Osteocyte (in vitro differentiated cells): Measurements from ENCODE around the gene ETV3. TPM values are rescaled to one million over a fixed set of nuclear protein-coding genes. Genes with fewer than 3 reads are reported as not detected.

ENCODE experiments used
- DNase-seq: peaks from one replicate; pipeline ENCODE4 v3.0.0; 2021; ENCODE audit warnings: mixed read lengths; ENCODE audit not compliant: unreplicated experiment; ENCODE audit errors: extremely low spot score
- H3K27ac Mint-ChIP-seq: one replicate; pipeline ENCODE4 v1.8.0; 2021; ENCODE audit warnings: mild to moderate bottlenecking, mixed read lengths; ENCODE audit not compliant: unreplicated experiment
- H3K27me3 Mint-ChIP-seq: one replicate; pipeline ENCODE4 v1.8.0; 2021; ENCODE audit warnings: mixed read lengths; ENCODE audit not compliant: unreplicated experiment
- H3K36me3 Mint-ChIP-seq: one replicate; pipeline ENCODE4 v1.8.0; 2021; ENCODE audit warnings: mixed read lengths; ENCODE audit not compliant: unreplicated experiment
- H3K4me1 Mint-ChIP-seq: one replicate; pipeline ENCODE4 v1.8.0; 2021; ENCODE audit warnings: mixed read lengths; ENCODE audit not compliant: unreplicated experiment
- H3K4me3 Mint-ChIP-seq: one replicate; pipeline ENCODE4 v1.8.0; 2021; ENCODE audit warnings: mild to moderate bottlenecking, moderate library complexity, mixed read lengths; ENCODE audit not compliant: unreplicated experiment
- H3K9me3 Mint-ChIP-seq: one replicate; pipeline ENCODE4 v1.8.0; 2021; ENCODE audit warnings: mixed read lengths; ENCODE audit not compliant: unreplicated experiment
- total RNA-seq: library from RNA; stranded (reverse); gene quantifications from 2 replicates; pipeline ENCODE4 v1.2.1, GENCODE V29; 2021
- TF ChIP-seq, protein P1 (sequence below): fragments of 200-600 bp; sonication (generic); IDR thresholded peaks from 2 replicates; pipeline ENCODE4 v1.5.0; 2021; ENCODE audit warnings: antibody characterized with exemption, mild to moderate bottlenecking, moderate library complexity

Gene ETV3
- total RNA-seq, 1 donor from 2014 or later = 28.5 TPM

DNA sequence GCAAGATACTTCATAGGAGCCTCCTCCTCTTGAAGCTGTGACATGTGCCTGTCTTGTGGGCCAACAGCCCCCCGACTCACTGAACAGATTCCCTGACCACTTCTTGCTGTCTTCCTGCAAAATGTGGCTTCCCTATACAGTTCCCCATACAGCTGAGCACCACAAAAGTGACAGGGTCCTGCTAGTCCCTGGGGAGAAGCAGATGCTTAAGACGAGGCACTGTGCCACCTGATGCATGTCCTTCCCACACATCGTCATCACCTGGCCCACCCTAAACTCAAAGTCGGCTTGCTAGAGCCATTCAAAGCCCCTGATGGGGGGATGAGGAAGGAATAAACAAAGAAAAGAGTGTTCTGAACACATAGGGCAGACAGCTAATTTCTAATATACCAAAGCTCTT is 29.2 kb upstream of the ETV3 start:
- no peak overlapping the region for H3K4me3 Mint-ChIP-seq
- H3K9me3 Mint-ChIP-seq = no peaks in the 10 kb centered on the region
- TF ChIP-seq, protein P1, sequence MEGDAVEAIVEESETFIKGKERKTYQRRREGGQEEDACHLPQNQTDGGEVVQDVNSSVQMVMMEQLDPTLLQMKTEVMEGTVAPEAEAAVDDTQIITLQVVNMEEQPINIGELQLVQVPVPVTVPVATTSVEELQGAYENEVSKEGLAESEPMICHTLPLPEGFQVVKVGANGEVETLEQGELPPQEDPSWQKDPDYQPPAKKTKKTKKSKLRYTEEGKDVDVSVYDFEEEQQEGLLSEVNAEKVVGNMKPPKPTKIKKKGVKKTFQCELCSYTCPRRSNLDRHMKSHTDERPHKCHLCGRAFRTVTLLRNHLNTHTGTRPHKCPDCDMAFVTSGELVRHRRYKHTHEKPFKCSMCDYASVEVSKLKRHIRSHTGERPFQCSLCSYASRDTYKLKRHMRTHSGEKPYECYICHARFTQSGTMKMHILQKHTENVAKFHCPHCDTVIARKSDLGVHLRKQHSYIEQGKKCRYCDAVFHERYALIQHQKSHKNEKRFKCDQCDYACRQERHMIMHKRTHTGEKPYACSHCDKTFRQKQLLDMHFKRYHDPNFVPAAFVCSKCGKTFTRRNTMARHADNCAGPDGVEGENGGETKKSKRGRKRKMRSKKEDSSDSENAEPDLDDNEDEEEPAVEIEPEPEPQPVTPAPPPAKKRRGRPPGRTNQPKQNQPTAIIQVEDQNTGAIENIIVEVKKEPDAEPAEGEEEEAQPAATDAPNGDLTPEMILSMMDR = no peak
- peaks cover 43% of the 10 kb centered on the region for H3K27me3 Mint-ChIP-seq
- no peaks in the 10 kb centered on the region for H3K4me1 Mint-ChIP-seq
- no peaks in the 10 kb centered on the region for H3K36me3 Mint-ChIP-seq
- no peak for DNase-seq
- H3K27ac Mint-ChIP-seq = no peak overlapping the region

DNA sequence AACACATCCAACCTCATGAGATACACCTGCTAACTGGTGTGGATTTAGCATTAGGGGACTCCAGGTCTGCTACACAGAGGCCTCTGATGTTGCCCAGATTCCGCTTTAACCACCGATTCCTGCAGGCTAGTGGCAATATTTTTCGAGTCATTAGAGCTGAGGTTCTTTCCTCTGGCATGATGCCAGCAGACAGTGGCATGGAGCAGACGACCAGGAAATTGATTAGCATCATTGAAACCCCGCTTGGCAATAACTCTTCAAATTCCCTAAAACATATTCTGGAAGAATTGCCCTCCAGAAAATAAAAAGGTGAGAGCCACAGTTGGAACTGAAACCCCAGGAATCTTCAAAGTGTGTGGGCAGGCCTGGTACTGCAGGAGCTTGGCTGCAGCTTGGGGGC is 28.4 kb upstream of the ETV3 start:
- DNase-seq = no peak
- Mint-ChIP-seq H3K9me3 (no peaks in the 10 kb centered on the region), H3K36me3 (no peaks in the 10 kb centered on the region), H3K27ac (no peak overlapping the region), H3K27me3 (peaks cover 40% of the 10 kb centered on the region), H3K4me1 (no peaks in the 10 kb centered on the region), H3K4me3 (no peak overlapping the region)
- TF ChIP-seq, protein P1 = no peak

DNA sequence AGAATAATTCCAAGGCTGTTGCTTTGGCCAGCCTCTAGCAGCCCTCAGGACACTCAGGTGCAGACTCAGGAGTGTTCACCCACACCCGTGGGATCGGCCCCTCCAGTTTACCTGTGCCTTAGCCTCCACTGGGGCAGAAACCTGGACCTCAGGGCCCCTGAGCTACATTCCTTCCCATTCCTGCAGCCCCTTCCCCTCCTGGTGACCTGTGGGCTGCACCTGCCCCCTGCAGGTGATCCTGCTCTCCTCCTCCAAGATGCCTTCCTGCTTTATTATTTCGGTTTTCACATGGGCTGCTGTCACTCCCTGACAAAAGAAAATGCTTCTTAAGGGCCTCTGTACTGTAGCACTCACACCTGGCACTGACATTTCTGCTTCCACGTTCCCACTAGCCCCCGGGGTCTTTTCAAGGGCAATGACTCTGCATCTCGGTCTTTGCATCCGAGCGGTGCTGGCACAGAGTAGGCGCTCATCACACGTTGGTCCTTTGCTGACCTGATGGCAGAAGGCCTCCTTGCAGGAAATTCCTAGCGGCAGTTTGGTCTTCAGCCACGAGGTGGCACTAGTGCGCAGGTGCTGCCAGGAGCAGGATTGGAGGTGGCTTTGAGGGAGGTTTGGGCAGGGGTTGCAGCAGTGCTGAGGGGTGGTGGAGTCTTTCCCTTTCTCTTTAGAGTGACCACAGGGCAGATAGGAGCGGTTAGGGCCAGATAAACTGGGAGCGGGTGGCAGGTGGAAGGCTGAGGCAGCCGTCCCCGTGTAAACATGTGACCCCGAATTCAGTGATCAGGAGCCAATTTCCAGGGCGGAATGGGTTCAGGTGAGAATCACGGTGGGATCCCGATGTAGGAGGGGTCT is 25.3 kb upstream of the ETV3 start:
- no peaks in the 10 kb centered on the region for H3K9me3 Mint-ChIP-seq
- peak; percentile 91 for DNase-seq
- H3K36me3 Mint-ChIP-seq = no peaks in the 10 kb centered on the region
- H3K27ac Mint-ChIP-seq = no peak overlapping the region
- TF ChIP-seq, protein P1 = peak; percentile 85
- H3K4me3 Mint-ChIP-seq = no peak overlapping the region
- no peaks in the 10 kb centered on the region for H3K4me1 Mint-ChIP-seq
- peaks cover 23% of the 10 kb centered on the region for H3K27me3 Mint-ChIP-seq

DNA sequence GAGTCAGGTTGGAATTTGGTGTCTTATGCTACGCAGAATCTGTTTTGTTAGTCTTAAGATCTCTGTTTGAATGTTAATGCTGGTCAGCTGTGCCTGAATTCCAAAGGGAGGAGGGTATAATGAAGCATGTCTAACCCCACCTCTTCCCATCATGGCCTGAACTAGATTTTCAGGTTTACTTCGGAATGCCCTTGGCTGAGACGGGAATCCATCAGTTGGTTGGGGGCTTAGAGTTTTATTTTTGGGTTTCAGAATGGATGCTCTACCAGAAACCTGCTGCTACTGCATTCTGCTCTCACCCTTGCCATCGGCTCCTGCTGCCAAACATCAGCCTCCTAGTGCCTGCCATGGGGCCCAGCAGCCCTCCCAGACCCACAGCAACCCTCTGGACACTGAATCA is 24.1 kb upstream of the ETV3 start:
- H3K27me3 Mint-ChIP-seq = peaks cover 18% of the 10 kb centered on the region
- peaks cover 5% of the 10 kb centered on the region for H3K4me1 Mint-ChIP-seq
- H3K36me3 Mint-ChIP-seq = no peaks in the 10 kb centered on the region
- no peak overlapping the region for H3K27ac Mint-ChIP-seq
- no peak overlapping the region for H3K4me3 Mint-ChIP-seq
- TF ChIP-seq, protein P1 = no peak
- DNase-seq = no peak
- no peaks in the 10 kb centered on the region for H3K9me3 Mint-ChIP-seq

DNA sequence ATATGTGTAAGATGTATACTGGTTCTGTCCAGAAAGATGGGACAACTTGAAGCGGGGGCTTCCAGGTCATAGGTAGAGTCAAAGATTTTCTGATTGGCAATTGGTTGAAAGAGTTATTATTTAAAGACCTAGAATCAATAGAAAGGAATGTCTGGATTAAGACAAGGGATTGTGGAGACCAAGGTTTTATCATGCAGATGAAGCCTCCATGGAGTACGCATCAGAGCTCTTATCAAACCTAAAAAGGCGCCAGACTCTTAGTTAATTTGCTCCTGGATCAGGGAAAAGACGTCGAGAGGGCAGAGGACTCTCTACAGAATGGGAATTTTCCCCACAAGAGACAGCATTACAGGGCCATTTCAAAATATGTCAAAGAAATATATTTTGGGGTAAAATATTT is 23.7 kb upstream of the ETV3 start:
- H3K4me3 Mint-ChIP-seq = no peak overlapping the region
- H3K27me3 Mint-ChIP-seq = peaks cover 18% of the 10 kb centered on the region
- H3K36me3 Mint-ChIP-seq = no peaks in the 10 kb centered on the region
- H3K4me1 Mint-ChIP-seq = peaks cover 8% of the 10 kb centered on the region
- no peak overlapping the region for H3K27ac Mint-ChIP-seq
- no peaks in the 10 kb centered on the region for H3K9me3 Mint-ChIP-seq
- TF ChIP-seq, protein P1 = no peak
- no peak for DNase-seq
